ENCODE measurements around the gene FOXO1. TPM values are rescaled to one million over a fixed set of nuclear protein-coding genes. Genes with fewer than 3 reads are reported as not detected.

FOXO1 gene
- total and polyA plus RNA-seq, 2 experiments from 2014 or later, result 32.4 to 68.0 TPM

GRCh38 chr13:40534456-40534855, 132.0 kb downstream of the FOXO1 start:
- Histone ChIP-seq H3F3A (replicated peaks; ENCODE audit: low read depth) (no peaks in the 10 kb centered on the region), H3K27ac (ENCODE audit: low read depth) (0 out of 2 replicates have a peak overlapping the region, but pooled peaks have one; percentile 21), H3K4me2 (no peak overlapping the region), H3K79me2 (replicated peaks; ENCODE audit: insufficient read depth) (no peaks in the 10 kb centered on the region), H3K4me3 (no peak overlapping the region), H3K36me3 (ENCODE audit: insufficient read depth) (no peaks in the 10 kb centered on the region), H2AFZ (no peak overlapping the region), H4K20me1 (replicated peaks; ENCODE audit: insufficient read depth) (no peaks in the 10 kb centered on the region), H3K27me3 (ENCODE audit: insufficient read depth) (no peaks in the 10 kb centered on the region), H3K9me2 (ENCODE audit: insufficient read depth) (no peaks in the 10 kb centered on the region), H3K4me1 (ENCODE audit: insufficient read depth) (peaks cover 2% of the 10 kb centered on the region; the same call in 1 of the 2 replicates)
- Mint-ChIP-seq H3K27me3 (ENCODE audit: insufficient read depth, low read depth, poor library complexity) (peaks cover 2% of the 10 kb centered on the region), H3K4me3 (no peak overlapping the region), H3K9me3 (0 out of 3 replicates have a peak, but pooled peaks cover 3% of the 10 kb centered on the region), H3K27ac (no peak overlapping the region), H3K36me3 (ENCODE audit: low read depth) (no peaks in the 10 kb centered on the region), H3K4me1 (peaks cover 14% of the 10 kb centered on the region)
- ATAC-seq (no peak), DNase-seq (ENCODE audit: low spot score) (no peak)
- TF ChIP-seq EZH2 (IDR thresholded peaks at IDR 0.05; ENCODE audit: low read depth, unreplicated experiment) (no peak), ZNF114 (CRISPR knock-in tag; IDR thresholded peaks at IDR 0.05) (no peak)
- TF ChIP-seq, protein P1, sequence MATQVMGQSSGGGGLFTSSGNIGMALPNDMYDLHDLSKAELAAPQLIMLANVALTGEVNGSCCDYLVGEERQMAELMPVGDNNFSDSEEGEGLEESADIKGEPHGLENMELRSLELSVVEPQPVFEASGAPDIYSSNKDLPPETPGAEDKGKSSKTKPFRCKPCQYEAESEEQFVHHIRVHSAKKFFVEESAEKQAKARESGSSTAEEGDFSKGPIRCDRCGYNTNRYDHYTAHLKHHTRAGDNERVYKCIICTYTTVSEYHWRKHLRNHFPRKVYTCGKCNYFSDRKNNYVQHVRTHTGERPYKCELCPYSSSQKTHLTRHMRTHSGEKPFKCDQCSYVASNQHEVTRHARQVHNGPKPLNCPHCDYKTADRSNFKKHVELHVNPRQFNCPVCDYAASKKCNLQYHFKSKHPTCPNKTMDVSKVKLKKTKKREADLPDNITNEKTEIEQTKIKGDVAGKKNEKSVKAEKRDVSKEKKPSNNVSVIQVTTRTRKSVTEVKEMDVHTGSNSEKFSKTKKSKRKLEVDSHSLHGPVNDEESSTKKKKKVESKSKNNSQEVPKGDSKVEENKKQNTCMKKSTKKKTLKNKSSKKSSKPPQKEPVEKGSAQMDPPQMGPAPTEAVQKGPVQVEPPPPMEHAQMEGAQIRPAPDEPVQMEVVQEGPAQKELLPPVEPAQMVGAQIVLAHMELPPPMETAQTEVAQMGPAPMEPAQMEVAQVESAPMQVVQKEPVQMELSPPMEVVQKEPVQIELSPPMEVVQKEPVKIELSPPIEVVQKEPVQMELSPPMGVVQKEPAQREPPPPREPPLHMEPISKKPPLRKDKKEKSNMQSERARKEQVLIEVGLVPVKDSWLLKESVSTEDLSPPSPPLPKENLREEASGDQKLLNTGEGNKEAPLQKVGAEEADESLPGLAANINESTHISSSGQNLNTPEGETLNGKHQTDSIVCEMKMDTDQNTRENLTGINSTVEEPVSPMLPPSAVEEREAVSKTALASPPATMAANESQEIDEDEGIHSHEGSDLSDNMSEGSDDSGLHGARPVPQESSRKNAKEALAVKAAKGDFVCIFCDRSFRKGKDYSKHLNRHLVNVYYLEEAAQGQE (IDR thresholded peaks at IDR 0.05; ENCODE audit: unreplicated experiment), result no peak
- TF ChIP-seq, protein P2, sequence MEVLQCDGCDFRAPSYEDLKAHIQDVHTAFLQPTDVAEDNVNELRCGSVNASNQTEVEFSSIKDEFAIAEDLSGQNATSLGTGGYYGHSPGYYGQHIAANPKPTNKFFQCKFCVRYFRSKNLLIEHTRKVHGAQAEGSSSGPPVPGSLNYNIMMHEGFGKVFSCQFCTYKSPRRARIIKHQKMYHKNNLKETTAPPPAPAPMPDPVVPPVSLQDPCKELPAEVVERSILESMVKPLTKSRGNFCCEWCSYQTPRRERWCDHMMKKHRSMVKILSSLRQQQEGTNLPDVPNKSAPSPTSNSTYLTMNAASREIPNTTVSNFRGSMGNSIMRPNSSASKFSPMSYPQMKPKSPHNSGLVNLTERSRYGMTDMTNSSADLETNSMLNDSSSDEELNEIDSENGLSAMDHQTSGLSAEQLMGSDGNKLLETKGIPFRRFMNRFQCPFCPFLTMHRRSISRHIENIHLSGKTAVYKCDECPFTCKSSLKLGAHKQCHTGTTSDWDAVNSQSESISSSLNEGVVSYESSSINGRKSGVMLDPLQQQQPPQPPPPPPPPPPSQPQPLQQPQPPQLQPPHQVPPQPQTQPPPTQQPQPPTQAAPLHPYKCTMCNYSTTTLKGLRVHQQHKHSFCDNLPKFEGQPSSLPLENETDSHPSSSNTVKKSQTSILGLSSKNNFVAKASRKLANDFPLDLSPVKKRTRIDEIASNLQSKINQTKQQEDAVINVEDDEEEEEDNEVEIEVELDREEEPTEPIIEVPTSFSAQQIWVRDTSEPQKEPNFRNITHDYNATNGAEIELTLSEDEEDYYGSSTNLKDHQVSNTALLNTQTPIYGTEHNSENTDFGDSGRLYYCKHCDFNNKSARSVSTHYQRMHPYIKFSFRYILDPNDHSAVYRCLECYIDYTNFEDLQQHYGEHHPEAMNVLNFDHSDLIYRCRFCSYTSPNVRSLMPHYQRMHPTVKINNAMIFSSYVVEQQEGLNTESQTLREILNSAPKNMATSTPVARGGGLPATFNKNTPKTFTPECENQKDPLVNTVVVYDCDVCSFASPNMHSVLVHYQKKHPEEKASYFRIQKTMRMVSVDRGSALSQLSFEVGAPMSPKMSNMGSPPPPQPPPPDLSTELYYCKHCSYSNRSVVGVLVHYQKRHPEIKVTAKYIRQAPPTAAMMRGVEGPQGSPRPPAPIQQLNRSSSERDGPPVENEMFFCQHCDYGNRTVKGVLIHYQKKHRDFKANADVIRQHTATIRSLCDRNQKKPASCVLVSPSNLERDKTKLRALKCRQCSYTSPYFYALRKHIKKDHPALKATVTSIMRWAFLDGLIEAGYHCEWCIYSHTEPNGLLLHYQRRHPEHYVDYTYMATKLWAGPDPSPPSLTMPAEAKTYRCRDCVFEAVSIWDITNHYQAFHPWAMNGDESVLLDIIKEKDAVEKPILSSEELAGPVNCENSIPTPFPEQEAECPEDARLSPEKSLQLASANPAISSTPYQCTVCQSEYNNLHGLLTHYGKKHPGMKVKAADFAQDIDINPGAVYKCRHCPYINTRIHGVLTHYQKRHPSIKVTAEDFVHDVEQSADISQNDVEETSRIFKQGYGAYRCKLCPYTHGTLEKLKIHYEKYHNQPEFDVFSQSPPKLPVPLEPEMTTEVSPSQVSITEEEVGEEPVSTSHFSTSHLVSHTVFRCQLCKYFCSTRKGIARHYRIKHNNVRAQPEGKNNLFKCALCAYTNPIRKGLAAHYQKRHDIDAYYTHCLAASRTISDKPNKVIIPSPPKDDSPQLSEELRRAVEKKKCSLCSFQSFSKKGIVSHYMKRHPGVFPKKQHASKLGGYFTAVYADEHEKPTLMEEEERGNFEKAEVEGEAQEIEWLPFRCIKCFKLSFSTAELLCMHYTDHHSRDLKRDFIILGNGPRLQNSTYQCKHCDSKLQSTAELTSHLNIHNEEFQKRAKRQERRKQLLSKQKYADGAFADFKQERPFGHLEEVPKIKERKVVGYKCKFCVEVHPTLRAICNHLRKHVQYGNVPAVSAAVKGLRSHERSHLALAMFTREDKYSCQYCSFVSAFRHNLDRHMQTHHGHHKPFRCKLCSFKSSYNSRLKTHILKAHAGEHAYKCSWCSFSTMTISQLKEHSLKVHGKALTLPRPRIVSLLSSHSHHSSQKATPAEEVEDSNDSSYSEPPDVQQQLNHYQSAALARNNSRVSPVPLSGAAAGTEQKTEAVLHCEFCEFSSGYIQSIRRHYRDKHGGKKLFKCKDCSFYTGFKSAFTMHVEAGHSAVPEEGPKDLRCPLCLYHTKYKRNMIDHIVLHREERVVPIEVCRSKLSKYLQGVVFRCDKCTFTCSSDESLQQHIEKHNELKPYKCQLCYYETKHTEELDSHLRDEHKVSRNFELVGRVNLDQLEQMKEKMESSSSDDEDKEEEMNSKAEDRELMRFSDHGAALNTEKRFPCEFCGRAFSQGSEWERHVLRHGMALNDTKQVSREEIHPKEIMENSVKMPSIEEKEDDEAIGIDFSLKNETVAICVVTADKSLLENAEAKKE (CRISPR knock-in tag; IDR thresholded peaks at IDR 0.05), result no peak
